K562 (cell line): Measurements from ENCODE around the gene MCL1. TPM values are rescaled to one million over a fixed set of nuclear protein-coding genes. Genes with fewer than 3 reads are reported as not detected.

Source experiments
- CEBPG ChIP-seq, 3 experiments: fragments of 200-800 bp in 1 of 3; sonication (Bioruptor generic) in 1 of 3; sonication (generic) in 1 of 3; formaldehyde crosslinking in 1 of 3; IDR thresholded peaks in 2 of 3; conservative IDR thresholded peaks in 1 of 3; 2 replicates each; pipeline versions ENCODE4 v1.6.1 to v1.8.0; 2016 to 2022; ENCODE audit warnings: missing compliant biosample characterization in 2 of 3, missing genetic modification characterization in 2 of 3, mild to moderate bottlenecking in 1 of 3, missing genetic modification reagents in 1 of 3
- CREBBP ChIP-seq: IDR thresholded peaks from one replicate; pipeline ENCODE4 v1.6.1; 2012; ENCODE audit warnings: low read depth, mild to moderate bottlenecking, control low read depth, inconsistent platforms, low read length
- ETV1 ChIP-seq: fragments of 450-650 bp; conservative IDR thresholded peaks from 2 replicates; pipeline ENCODE4 v1.6.1; 2016; ENCODE audit warnings: missing genetic modification characterization, control low read depth, low read depth, missing compliant biosample characterization
- FOXK1 ChIP-seq: sonication (generic); formaldehyde crosslinking; IDR thresholded peaks from 2 replicates; pipeline ENCODE4 v1.8.0; 2022; ENCODE audit warnings: missing genetic modification reagents, mild to moderate bottlenecking, borderline replicate concordance
- HDAC6 ChIP-seq: IDR thresholded peaks from 2 replicates; pipeline ENCODE4 v1.6.1; 2012; ENCODE audit warnings: low read depth, mild to moderate bottlenecking, control low read depth, inconsistent platforms, low read length, moderate library complexity
- HNRNPH1 ChIP-seq: fragments of 200-400 bp; formaldehyde crosslinking; optimal IDR thresholded peaks from 2 replicates; pipeline ENCODE3; 2017; ENCODE audit warnings: low read depth, mild to moderate bottlenecking, low read length, moderate library complexity
- HNRNPLL ChIP-seq: fragments of 200-400 bp; formaldehyde crosslinking; IDR thresholded peaks from 2 replicates; pipeline ENCODE4 v1.6.1; 2017; ENCODE audit warnings: low read length, low read depth, mild to moderate bottlenecking; ENCODE audit not compliant: poor library complexity, severe bottlenecking
- JUN ChIP-seq, 2 experiments: sonication (generic) in 1 of 2; formaldehyde crosslinking in 1 of 2; IDR thresholded peaks; 2 replicates each; pipeline versions ENCODE4 v1.6.1 to v1.8.0; 2012 to 2022; ENCODE audit warnings: borderline replicate concordance in 2 of 2, mild to moderate bottlenecking in 2 of 2, improper control_type of control experiment in 1 of 2, low read depth in 1 of 2, low read length in 1 of 2, missing genetic modification reagents in 1 of 2
- MAFK ChIP-seq: IDR thresholded peaks from 2 replicates; pipeline ENCODE4 v1.6.1; 2011; ENCODE audit warnings: low read length, improper control_type of control experiment
- SREBF1 ChIP-seq: fragments of 150-350 bp; IDR thresholded peaks from 2 replicates; pipeline ENCODE4 v1.6.1; 2014; ENCODE audit warnings: antibody characterized with exemption, low read depth, low read length, borderline replicate concordance
- TAF9B ChIP-seq: fragments of 450-650 bp; IDR thresholded peaks from 2 replicates; pipeline ENCODE4 v1.6.1; 2018; ENCODE audit warnings: mild to moderate bottlenecking; ENCODE audit not compliant: partially characterized antibody
- TRIM25 ChIP-seq: fragments of 450-650 bp; IDR thresholded peaks from 2 replicates; pipeline ENCODE4 v1.7.0; 2016; ENCODE audit warnings: borderline replicate concordance
- ZBTB33 ChIP-seq: sonication (generic); formaldehyde crosslinking; IDR thresholded peaks from 2 replicates; pipeline ENCODE4 v1.8.1; 2023; ENCODE audit warnings: mild to moderate bottlenecking, missing genetic modification reagents
- ZBTB43 ChIP-seq: sonication (generic); formaldehyde crosslinking; IDR thresholded peaks from 2 replicates; pipeline ENCODE4 v1.8.0; 2023; ENCODE audit warnings: mild to moderate bottlenecking, missing genetic modification reagents
- ZFP30 ChIP-seq: fragments of 250-450 bp; sonication (Bioruptor Pico); IDR thresholded peaks from 2 replicates; pipeline ENCODE4 v1.8.0; 2022; ENCODE audit warnings: moderate library complexity, mild to moderate bottlenecking, inconsistent platforms, borderline replicate concordance
- ZHX1 ChIP-seq: fragments of 150-350 bp; conservative IDR thresholded peaks from 2 replicates; pipeline ENCODE4 v1.6.1; 2014; ENCODE audit warnings: low read length
- ZNF134 ChIP-seq: fragments of 250-450 bp; sonication (Bioruptor Pico); conservative IDR thresholded peaks from 2 replicates; pipeline ENCODE4 v1.4.0; 2020
- polyA plus RNA-seq, 8 experiments: library from polyadenylated mRNA; depleted of rRNA in 4 of 8; stranded (reverse) in 5 of 8; unstranded in 3 of 8; fragments of >200 nt; fragmentation: Nextera tagmentation in 2 of 8; fragmentation: Illumina TruSeq in 1 of 8; extraction: Ambion mirVana in 2 of 8; extraction: Trizol in 1 of 8; gene quantifications; 2 replicates each; pipeline versions ENCODE4 v1.2.1 to v1.2.3, GENCODE V29; 2011 to 2014; ENCODE audit warnings: inconsistent platforms in 1 of 8, missing spikeins in 1 of 8
- total RNA-seq, 7 experiments: library from RNA; depleted of rRNA in 6 of 7; stranded (reverse); fragments of >200 nt in 6 of 7; fragmentation: Illumina TruSeq in 2 of 7; extraction: Trizol in 2 of 7; gene quantifications; 2 replicates each; pipeline versions ENCODE4 v1.2.1 to v1.2.3, GENCODE V29; 2011 to 2021; ENCODE audit warnings: low replicate concordance in 1 of 7

The MCL1 gene
- total and polyA plus RNA-seq, 9 of the 15 experiments (the other 6 are each of a cell fraction or from before 2014, with no cell fraction given) = 27.1 to 224 (median 138) TPM

GRCh38 chr1:150552128-150552910 is 27.1 kb downstream of the MCL1 start (continued):
- TF ChIP-seq TRIM25 (0 out of 2 replicates have a peak, but pooled peaks have one; percentile 27), HDAC6 (no peak), HNRNPLL (no peak), ZHX1 (no peak), CREBBP (no peak), ZBTB33 (CRISPR knock-in tag) (0 out of 2 replicates have a peak, but pooled peaks have one; percentile 8), MAFK (no peak), HNRNPH1 (no peak), SREBF1 (no peak), JUN (IDR thresholded peaks at IDR 0.05; ENCODE audit: borderline replicate concordance, low read depth, low read length) (0 out of 2 replicates have a peak, but pooled peaks have one; percentile 41), JUN (CRISPR knock-in tag; IDR thresholded peaks at IDR 0.05; ENCODE audit: borderline replicate concordance) (no peak), ZBTB43 (no peak), CEBPG (CRISPR knock-in tag; IDR thresholded peaks at IDR 0.05) (peak; percentile 97), CEBPG (tag; conservative IDR thresholded peaks at IDR 0.05 in 1 of 2, IDR thresholded peaks at IDR 0.05 in 1 of 2) (peak; percentile 96), ZFP30 (CRISPR knock-in tag) (no peak), ETV1 (tag) (peak; percentile 44; the same call in 1 of the 2 replicates), TAF9B (no peak), ZNF134 (CRISPR knock-in tag) (no peak), FOXK1 (CRISPR knock-in tag) (no peak)
